Brain microvascular endothelial cell (primary cell): ENCODE measurements around the gene POM121C.
A peak's percentile ranks its signal among the peaks of the same experiment; 100 is the strongest.
"Not testable (repeated sequence)": the region's sequence is repeated elsewhere in the genome, so short reads cannot be mapped to it uniquely, and the experiment has no call there.

Experiments
- DNase-seq: peaks from one replicate; pipeline ENCODE4 v3.0.0-alpha.2; 2020
- H3K27ac ChIP-seq: fragments of 250-450 bp; sonication (Bioruptor Pico); 2 replicates; pipeline ENCODE4 v1.5.1; 2020; ENCODE audit warnings: mild to moderate bottlenecking, moderate library complexity
- H3K27me3 ChIP-seq: fragments of 250-450 bp; sonication (Bioruptor Pico); replicated peaks from 2 replicates; pipeline ENCODE4 v1.5.1; 2020; ENCODE audit warnings: mild to moderate bottlenecking
- H3K36me3 ChIP-seq: fragments of 250-450 bp; sonication (Bioruptor Pico); replicated peaks from 2 replicates; pipeline ENCODE4 v1.5.1; 2020; ENCODE audit warnings: mild to moderate bottlenecking
- H3K4me3 ChIP-seq: 2 replicates; pipeline ENCODE4 v1.5.1; 2011; ENCODE audit warnings: low read depth, mild to moderate bottlenecking, control low read depth, low read length, moderate library complexity
- CTCF ChIP-seq: IDR thresholded peaks from 2 replicates; pipeline ENCODE4 v1.5.1; 2011; ENCODE audit warnings: low read depth, mild to moderate bottlenecking, moderate library complexity, low read length, control low read depth, inconsistent platforms; ENCODE audit errors: missing control alignments
- in situ Hi-C: cut with HindIII; loops from 2 replicates; pipeline ENCODE4 v1.10.0; 2017; ENCODE audit warnings: low sequenced_read_pairs, low pct_ligation_motif_present

Gene POM121C

GRCh38 chr7:75439000-75439399 is 47.1 kb downstream of the POM121C start:
- DNase-seq, H3K27me3 ChIP-seq, H3K4me3 ChIP-seq, H3K27ac ChIP-seq, in situ Hi-C loops: not testable (repeated sequence)
- peaks cover 47% of the 10 kb centered on the region for H3K36me3 ChIP-seq
- peak; percentile 20 for TF ChIP-seq CTCF

- H3K27me3 ChIP-seq, H3K4me3 ChIP-seq, H3K27ac ChIP-seq, DNase-seq, in situ Hi-C loops: not testable (repeated sequence)
- peaks cover 15% of the 10 kb centered on the region for H3K36me3 ChIP-seq
Measured at GRCh38 chr7:75423481-75423880, 62.6 kb downstream of the POM121C start.

GRCh38 chr7:75421798-75422710 is 64.0 kb downstream of the POM121C start:
- H3K27ac ChIP-seq, in situ Hi-C loops, H3K4me3 ChIP-seq, DNase-seq, H3K27me3 ChIP-seq: not testable (repeated sequence)
- peaks cover 14% of the 10 kb centered on the region for H3K36me3 ChIP-seq

- DNase-seq, H3K27me3 ChIP-seq, H3K27ac ChIP-seq, H3K4me3 ChIP-seq, in situ Hi-C loops: not testable (repeated sequence)
- H3K36me3 ChIP-seq, result peaks cover 16% of the 10 kb centered on the region
Measured at GRCh38 chr7:75420152-75420551, 65.9 kb downstream of the POM121C start.

- DNase-seq, H3K27ac ChIP-seq, H3K27me3 ChIP-seq, in situ Hi-C loops, H3K4me3 ChIP-seq: not testable (repeated sequence)
- H3K36me3 ChIP-seq, result peaks cover 16% of the 10 kb centered on the region
Measured at GRCh38 chr7:75419693-75420092, 66.4 kb downstream of the POM121C start.

- in situ Hi-C loops, result not testable (repeated sequence)
- peaks cover 12% of the 10 kb centered on the region for H3K36me3 ChIP-seq
Measured at GRCh38 chr7:75419210-75419609, 66.9 kb downstream of the POM121C start.

GRCh38 chr7:75418292-75418858 is 67.7 kb downstream of the POM121C start:
- H3K27me3 ChIP-seq, H3K27ac ChIP-seq, H3K4me3 ChIP-seq, DNase-seq, in situ Hi-C loops: not testable (repeated sequence)
- H3K36me3 ChIP-seq, result peaks cover 12% of the 10 kb centered on the region

More at GRCh38 chr7:75419210-75419609, 66.9 kb downstream of the POM121C start:
- DNase-seq, H3K27ac ChIP-seq, H3K4me3 ChIP-seq, H3K27me3 ChIP-seq: not testable (repeated sequence)

- H3K4me3 ChIP-seq, H3K27me3 ChIP-seq, DNase-seq, H3K27ac ChIP-seq, in situ Hi-C loops: not testable (repeated sequence)
- H3K36me3 ChIP-seq, result peaks cover 11% of the 10 kb centered on the region
Measured at GRCh38 chr7:75416787-75417186, 69.3 kb downstream of the POM121C start.

GRCh38 chr7:75415829-75416373 is 70.2 kb downstream of the POM121C start:
- H3K27ac ChIP-seq, DNase-seq, H3K27me3 ChIP-seq, H3K36me3 ChIP-seq, in situ Hi-C loops, H3K4me3 ChIP-seq: not testable (repeated sequence)

- H3K4me3 ChIP-seq, H3K36me3 ChIP-seq, H3K27ac ChIP-seq, in situ Hi-C loops, H3K27me3 ChIP-seq, DNase-seq: not testable (repeated sequence)
Measured at GRCh38 chr7:75415428-75415817, 70.7 kb downstream of the POM121C start.

- H3K4me3 ChIP-seq, DNase-seq, H3K36me3 ChIP-seq, H3K27ac ChIP-seq, in situ Hi-C loops, H3K27me3 ChIP-seq: not testable (repeated sequence)
Measured at GRCh38 chr7:75414708-75415427, 71.2 kb downstream of the POM121C start.

GRCh38 chr7:75414204-75414603 is 71.9 kb downstream of the POM121C start:
- H3K27me3 ChIP-seq, H3K36me3 ChIP-seq, H3K27ac ChIP-seq, in situ Hi-C loops, H3K4me3 ChIP-seq: not testable (repeated sequence)
- DNase-seq, result peak; percentile 59

GRCh38 chr7:75410823-75411173 is 75.3 kb downstream of the POM121C start:
- H3K36me3 ChIP-seq, H3K4me3 ChIP-seq, H3K27me3 ChIP-seq, H3K27ac ChIP-seq, in situ Hi-C loops, DNase-seq: not testable (repeated sequence)
